ENCODE measurements around the gene TSHZ2.
"Not testable (repeated sequence)": the region's sequence is repeated elsewhere in the genome, so short reads cannot be mapped to it uniquely, and the experiment has no call there.

TSHZ2 gene

DNA sequence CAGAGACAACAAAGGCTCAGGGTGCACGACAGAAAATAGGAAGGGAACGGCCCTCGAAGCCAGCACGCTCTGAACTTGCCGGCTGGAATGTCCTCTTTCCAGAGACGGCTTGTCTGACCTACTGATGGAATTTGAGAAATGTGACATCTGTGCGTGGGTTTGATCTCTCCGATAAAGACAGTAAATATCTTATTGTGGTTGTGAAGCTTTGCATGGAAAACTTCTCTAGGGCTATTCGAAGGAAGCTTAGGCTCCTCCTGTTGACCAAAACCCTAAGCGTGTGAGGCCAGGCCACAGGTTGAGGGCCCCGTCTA lies 374.1 kb downstream of the TSHZ2 start:
- H3K4me1 Mint-ChIP-seq (ENCODE audit: low read depth) = no peaks in the 10 kb centered on the region
- no peaks in the 10 kb centered on the region for H3K9me3 Mint-ChIP-seq
- peaks cover 2% of the 10 kb centered on the region for H3K27me3 Mint-ChIP-seq
- no peak overlapping the region for H3K27ac Mint-ChIP-seq
- no peak overlapping the region for H3K4me3 Mint-ChIP-seq
- peaks cover 8% of the 10 kb centered on the region for H3K36me3 Mint-ChIP-seq (ENCODE audit: low read depth)
- no peak for DNase-seq

DNA sequence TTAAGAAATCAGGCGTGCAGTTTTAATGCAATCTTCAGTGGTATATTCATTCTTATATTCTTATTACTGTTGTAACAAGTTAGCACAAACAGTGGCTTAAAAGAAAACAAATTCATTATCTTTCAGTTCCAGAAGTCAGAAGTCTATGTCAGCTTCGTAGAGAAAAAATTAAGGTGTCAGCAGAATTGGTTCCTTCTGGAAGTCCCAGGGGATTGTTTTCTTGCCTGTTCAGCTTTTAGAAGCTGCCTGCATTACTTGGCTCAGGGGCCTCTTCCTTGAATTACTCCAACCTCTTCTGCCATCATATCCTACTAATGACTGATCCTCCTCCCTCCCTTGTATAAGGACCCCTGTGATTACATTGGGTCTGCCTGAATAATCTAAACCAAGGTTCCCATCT lies 377.6 kb downstream of the TSHZ2 start:
- no peak overlapping the region for H3K27ac Mint-ChIP-seq
- H3K4me1 Mint-ChIP-seq (ENCODE audit: low read depth) = peaks cover 7% of the 10 kb centered on the region
- no peaks in the 10 kb centered on the region for H3K9me3 Mint-ChIP-seq
- H3K27me3 Mint-ChIP-seq = peaks cover 2% of the 10 kb centered on the region
- no peak overlapping the region for H3K4me3 Mint-ChIP-seq
- DNase-seq = no peak
- H3K36me3 Mint-ChIP-seq (ENCODE audit: low read depth) = peaks cover 10% of the 10 kb centered on the region

DNA sequence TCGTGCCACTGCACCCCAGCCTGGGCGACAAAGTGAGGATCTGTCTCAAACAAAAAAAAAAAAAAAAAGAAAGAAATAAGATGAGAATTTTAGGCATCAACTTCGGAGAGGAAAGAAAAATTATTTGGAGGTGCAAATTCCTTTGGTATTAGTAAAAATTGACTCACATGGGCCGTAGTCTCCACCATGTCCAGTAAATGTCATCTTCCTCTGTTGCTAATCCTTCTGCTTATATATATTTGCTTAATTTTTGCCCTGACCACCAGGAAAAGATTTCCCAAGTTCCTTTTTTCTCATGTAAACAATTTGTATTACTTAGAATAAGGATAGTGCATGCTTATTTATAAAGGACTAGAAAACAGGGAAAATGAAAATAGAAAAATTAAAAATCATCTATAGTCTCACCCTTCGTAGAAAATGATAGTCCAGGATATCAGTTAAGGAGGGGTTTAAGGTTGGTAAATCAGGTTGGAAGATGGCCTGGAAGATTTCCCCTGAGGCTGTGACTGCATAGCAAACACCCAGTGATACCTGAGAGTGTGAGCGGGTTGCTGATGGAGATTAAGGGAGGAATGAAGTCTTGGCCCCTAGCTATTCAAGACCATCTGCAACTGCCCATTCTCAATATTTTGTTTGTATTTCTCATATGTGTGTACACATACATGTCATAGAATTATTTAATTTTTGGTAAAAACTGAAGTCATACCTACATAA lies 380.7 kb downstream of the TSHZ2 start:
- peaks cover under 1% of the 10 kb centered on the region for H3K27me3 Mint-ChIP-seq
- no peak overlapping the region for H3K4me3 Mint-ChIP-seq
- peaks cover 7% of the 10 kb centered on the region for H3K4me1 Mint-ChIP-seq (ENCODE audit: low read depth)
- peaks cover 9% of the 10 kb centered on the region for H3K9me3 Mint-ChIP-seq
- peaks cover 20% of the 10 kb centered on the region for H3K36me3 Mint-ChIP-seq (ENCODE audit: low read depth)
- DNase-seq = no peak
- H3K27ac Mint-ChIP-seq = no peak overlapping the region

DNA sequence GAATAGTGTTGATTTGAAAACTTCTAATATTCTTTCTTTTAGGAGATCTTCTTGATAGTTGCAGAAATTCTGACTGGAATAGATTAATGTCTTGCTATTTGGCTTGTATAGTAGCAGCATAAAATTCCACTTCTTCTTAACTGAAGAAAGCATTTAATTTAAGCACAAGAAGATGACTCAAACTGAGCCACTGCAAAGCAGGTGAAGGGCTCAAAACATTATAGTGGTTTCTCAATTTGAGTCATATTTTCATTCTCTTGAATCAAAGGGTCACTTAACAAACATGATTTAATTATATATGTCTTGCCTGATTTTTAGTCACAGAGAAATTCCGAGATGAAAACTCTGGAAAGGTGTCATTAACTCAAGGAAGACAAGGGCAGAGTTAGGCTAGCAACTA lies 382.2 kb downstream of the TSHZ2 start:
- Mint-ChIP-seq H3K27me3 (no peaks in the 10 kb centered on the region), H3K27ac (no peak overlapping the region)

DNA sequence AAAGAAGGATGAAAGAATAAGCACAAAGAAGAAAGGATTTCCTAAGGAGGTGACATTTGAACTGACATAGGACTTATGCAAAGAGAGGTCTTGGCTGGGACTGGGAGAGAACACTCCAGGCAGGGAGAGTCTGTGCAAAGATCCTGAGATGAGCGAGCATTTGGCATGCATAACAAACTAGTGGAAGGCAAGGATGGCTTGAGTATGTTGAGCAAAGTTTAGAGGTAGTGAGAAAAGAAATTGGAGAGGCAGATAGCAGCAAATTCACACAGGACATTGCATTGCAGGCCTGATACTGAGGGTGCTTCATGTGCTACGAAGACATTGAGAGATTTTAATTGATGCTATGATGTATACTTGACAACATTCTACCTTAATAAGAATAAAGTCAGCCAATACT lies 383.6 kb downstream of the TSHZ2 start:
- DNase-seq = no peak
- no peak overlapping the region for H3K27ac Mint-ChIP-seq
- peaks cover 13% of the 10 kb centered on the region for H3K36me3 Mint-ChIP-seq (ENCODE audit: low read depth)
- no peak overlapping the region for H3K4me3 Mint-ChIP-seq
- H3K9me3 Mint-ChIP-seq = peaks cover 9% of the 10 kb centered on the region
- peaks cover 7% of the 10 kb centered on the region for H3K4me1 Mint-ChIP-seq (ENCODE audit: low read depth)
- H3K27me3 Mint-ChIP-seq = no peaks in the 10 kb centered on the region

More for the DNA sequence above, 382.2 kb downstream of the TSHZ2 start:
- peaks cover 7% of the 10 kb centered on the region for H3K4me1 Mint-ChIP-seq (ENCODE audit: low read depth)
- peaks cover 17% of the 10 kb centered on the region for H3K36me3 Mint-ChIP-seq (ENCODE audit: low read depth)
- no peak for DNase-seq
- no peak overlapping the region for H3K4me3 Mint-ChIP-seq
- H3K9me3 Mint-ChIP-seq = peaks cover 9% of the 10 kb centered on the region

DNA sequence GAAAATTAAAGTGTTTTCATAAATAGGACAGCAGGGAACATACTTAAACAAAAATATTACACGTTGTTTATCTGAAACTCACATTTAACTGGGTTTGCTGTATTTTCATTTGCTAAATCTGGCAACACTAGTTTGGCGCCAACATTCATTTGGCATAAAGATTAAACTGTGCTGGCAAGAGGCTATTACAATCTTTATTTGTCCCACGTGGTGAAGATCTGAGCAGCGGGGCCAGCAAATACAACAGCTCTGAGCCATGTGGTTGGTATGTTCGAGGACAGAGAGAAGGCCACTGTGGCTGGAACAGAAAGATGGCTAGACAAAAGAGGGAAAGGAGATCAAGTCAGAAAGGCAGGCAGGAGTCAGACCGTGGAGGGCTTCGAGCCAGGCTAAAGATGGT lies 387.3 kb downstream of the TSHZ2 start:
- no peaks in the 10 kb centered on the region for H3K27me3 Mint-ChIP-seq
- H3K27ac Mint-ChIP-seq = no peak overlapping the region
- H3K9me3 Mint-ChIP-seq = peaks cover 9% of the 10 kb centered on the region
- DNase-seq = no peak
- peaks cover under 1% of the 10 kb centered on the region for H3K4me1 Mint-ChIP-seq (ENCODE audit: low read depth)
- peaks cover 10% of the 10 kb centered on the region for H3K36me3 Mint-ChIP-seq (ENCODE audit: low read depth)
- no peak overlapping the region for H3K4me3 Mint-ChIP-seq

DNA sequence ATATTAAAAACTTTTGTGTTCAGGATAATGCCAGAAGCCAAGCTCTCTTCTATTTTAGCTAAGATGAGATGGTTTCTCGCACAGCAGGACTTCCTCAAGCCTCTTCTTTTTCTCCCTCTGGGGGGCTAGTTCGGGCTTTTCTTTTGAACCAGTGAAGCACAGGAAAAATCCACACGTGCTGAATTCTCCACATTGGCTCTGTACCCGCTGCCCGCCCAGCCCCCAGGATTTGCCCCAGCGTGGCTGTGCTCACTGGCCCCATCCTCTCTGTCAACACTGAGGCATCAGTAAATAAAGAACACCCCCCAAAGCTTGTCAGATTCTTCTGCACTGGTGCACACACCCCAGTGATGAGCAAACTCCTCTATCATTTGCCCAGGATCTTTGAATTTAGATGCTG lies 388.7 kb downstream of the TSHZ2 start:
- Mint-ChIP-seq H3K9me3 (peaks cover 6% of the 10 kb centered on the region), H3K27me3 (no peaks in the 10 kb centered on the region), H3K36me3 (ENCODE audit: low read depth) (peaks cover 3% of the 10 kb centered on the region), H3K27ac (no peak overlapping the region), H3K4me3 (no peak overlapping the region), H3K4me1 (ENCODE audit: low read depth) (no peaks in the 10 kb centered on the region)
- no peak for DNase-seq

DNA sequence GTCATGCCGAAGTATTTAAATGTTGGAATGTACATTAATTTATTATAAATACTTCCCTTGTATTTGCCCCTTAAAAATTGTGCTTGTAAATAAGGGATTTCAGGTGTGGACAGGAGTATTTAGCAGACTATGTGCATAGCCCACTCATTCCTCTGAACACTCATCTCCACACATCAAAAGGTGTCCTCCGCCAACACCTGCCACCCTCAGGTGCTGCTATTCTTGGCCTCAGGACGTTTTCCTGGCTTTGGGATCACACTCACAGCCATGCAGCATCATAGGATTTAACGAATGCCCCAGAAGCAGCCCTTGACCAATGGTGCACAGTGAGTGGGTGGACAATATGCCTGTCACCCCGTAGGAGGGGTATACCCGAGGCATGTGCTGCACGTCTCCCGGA lies 390.6 kb downstream of the TSHZ2 start:
- no peaks in the 10 kb centered on the region for H3K36me3 Mint-ChIP-seq (ENCODE audit: low read depth)
- no peaks in the 10 kb centered on the region for H3K27me3 Mint-ChIP-seq
- H3K27ac Mint-ChIP-seq = no peak overlapping the region
- H3K4me3 Mint-ChIP-seq = no peak overlapping the region
- H3K4me1 Mint-ChIP-seq (ENCODE audit: low read depth) = no peaks in the 10 kb centered on the region
- no peak for DNase-seq
- no peaks in the 10 kb centered on the region for H3K9me3 Mint-ChIP-seq

DNA sequence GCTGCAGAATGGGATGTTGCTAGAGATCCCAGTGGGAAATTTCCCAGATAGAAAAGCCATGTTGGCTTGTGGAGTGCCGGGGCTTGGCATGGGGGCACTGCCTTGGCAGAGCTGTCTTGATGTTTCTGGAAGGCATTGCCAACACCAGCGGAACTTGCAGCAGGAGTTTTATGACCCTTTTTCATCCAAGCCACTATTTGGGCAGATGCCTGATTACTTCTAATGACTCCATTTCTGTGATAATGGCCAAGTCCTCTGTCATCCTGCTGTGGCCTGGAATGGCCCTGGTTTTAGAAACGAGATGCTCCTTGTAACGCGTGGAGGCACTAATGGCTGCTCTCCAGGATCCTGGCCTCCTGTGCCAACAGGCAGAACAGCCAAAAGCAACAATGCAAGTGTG lies 392.5 kb downstream of the TSHZ2 start:
- no peak for DNase-seq
- no peak overlapping the region for H3K4me3 Mint-ChIP-seq
- H3K36me3 Mint-ChIP-seq (ENCODE audit: low read depth) = no peaks in the 10 kb centered on the region
- H3K4me1 Mint-ChIP-seq (ENCODE audit: low read depth) = peaks cover 3% of the 10 kb centered on the region
- H3K27ac Mint-ChIP-seq = no peak overlapping the region
- H3K27me3 Mint-ChIP-seq = no peaks in the 10 kb centered on the region
- H3K9me3 Mint-ChIP-seq = no peaks in the 10 kb centered on the region

DNA sequence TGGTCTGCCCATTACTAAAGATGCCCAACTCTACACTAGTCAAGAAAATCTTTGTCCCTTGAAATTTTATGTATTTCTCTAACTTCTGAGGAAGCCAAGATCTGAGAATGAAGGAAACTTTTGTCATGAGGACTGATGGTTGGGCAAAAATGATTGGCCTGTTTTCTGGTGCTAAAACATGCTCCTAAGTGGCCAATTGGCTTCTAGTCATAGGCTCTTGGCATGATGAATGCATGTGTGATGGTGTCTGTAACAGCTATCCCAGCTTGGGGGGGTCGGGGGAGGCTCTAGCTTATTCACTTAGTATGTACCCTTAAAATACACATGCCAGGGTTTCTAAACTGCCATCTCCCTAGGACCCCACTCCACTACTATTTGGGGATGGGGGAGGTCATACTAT lies 392.9 kb downstream of the TSHZ2 start:
- Mint-ChIP-seq H3K36me3 (ENCODE audit: low read depth) (no peaks in the 10 kb centered on the region), H3K27ac (no peak overlapping the region), H3K9me3 (no peaks in the 10 kb centered on the region), H3K4me3 (no peak overlapping the region), H3K4me1 (ENCODE audit: low read depth) (peaks cover 7% of the 10 kb centered on the region), H3K27me3 (no peaks in the 10 kb centered on the region)
- no peak for DNase-seq

DNA sequence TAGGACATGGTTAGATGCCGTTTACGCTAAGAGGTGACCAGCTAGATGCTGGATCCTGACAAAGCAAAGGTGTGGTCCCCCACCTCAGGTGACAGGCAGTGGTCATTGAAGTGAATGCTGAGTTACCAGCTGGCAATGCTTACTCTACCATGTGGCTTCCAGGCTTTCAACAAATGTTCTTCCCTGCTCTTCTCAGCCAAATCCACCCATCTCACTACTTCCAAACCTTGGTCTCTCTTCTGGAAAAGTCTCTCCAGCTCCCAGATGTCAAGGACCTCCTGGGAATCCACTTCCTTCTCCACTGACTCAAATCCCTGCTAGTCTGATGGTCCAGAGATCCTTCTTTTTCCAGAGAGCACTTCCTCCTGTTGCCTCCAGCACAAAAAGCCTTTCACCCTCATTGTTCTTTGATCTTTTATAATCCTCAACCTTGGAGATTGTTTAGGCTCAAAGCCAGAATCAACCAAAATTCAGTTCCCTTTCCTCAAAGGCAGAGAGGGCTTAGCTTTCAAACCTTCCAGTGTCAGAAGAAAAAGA lies 393.4 kb downstream of the TSHZ2 start:
- no peaks in the 10 kb centered on the region for H3K9me3 Mint-ChIP-seq
- peaks cover 12% of the 10 kb centered on the region for H3K4me1 Mint-ChIP-seq (ENCODE audit: low read depth)
- no peak overlapping the region for H3K27ac Mint-ChIP-seq
- no peaks in the 10 kb centered on the region for H3K36me3 Mint-ChIP-seq (ENCODE audit: low read depth)
- DNase-seq = no peak
- no peak overlapping the region for H3K4me3 Mint-ChIP-seq
- no peaks in the 10 kb centered on the region for H3K27me3 Mint-ChIP-seq

DNA sequence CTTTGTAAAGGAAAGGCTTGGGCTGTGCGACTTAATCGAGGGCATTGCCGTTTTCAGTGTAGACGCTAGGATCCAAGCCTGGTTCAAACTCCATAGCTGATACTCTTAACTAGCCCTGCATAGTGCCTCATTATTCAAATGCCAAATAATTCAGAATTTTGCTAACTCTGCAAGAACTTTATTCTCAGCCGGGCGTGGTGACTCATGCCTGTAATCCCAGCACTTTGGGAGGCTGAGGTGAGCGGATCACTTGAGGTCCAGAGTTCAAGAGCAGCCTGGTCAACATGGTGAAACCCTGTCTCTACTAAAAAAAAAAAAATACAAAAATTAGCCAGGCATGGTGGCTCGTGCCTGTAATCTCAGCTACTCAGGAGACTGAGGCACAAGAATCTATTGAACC lies 394.8 kb downstream of the TSHZ2 start:
- DNase-seq; H3K36me3 Mint-ChIP-seq (ENCODE audit: low read depth); H3K4me3 Mint-ChIP-seq; H3K9me3 Mint-ChIP-seq; H3K27ac Mint-ChIP-seq; H3K27me3 Mint-ChIP-seq: not testable (repeated sequence)
- H3K4me1 Mint-ChIP-seq (ENCODE audit: low read depth) = peaks cover 19% of the 10 kb centered on the region

DNA sequence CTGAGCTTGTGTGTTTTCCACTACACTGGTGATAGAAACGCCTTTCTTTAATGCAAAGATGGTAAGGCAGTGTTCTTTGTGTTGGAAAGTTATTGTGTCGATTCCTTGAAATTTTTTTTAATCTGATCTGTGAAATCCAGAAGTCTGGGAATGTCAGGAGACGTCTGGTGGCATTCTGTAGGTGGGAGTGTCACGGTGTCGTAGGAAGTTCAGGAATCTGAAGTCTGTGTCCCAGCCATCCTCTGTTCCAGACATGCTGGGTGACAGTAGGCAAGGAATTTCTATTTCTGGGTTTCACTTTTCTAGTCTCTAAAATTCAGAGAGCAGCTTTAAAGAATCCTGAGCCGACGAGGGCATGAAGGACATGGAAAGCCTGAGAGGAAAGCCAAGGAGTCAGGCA lies 397.7 kb downstream of the TSHZ2 start:
- no peaks in the 10 kb centered on the region for H3K36me3 Mint-ChIP-seq (ENCODE audit: low read depth)
- no peak overlapping the region for H3K27ac Mint-ChIP-seq
- no peaks in the 10 kb centered on the region for H3K27me3 Mint-ChIP-seq
- no peaks in the 10 kb centered on the region for H3K9me3 Mint-ChIP-seq
- H3K4me3 Mint-ChIP-seq = no peak overlapping the region
- H3K4me1 Mint-ChIP-seq (ENCODE audit: low read depth) = peaks cover 19% of the 10 kb centered on the region
- DNase-seq = no peak

DNA sequence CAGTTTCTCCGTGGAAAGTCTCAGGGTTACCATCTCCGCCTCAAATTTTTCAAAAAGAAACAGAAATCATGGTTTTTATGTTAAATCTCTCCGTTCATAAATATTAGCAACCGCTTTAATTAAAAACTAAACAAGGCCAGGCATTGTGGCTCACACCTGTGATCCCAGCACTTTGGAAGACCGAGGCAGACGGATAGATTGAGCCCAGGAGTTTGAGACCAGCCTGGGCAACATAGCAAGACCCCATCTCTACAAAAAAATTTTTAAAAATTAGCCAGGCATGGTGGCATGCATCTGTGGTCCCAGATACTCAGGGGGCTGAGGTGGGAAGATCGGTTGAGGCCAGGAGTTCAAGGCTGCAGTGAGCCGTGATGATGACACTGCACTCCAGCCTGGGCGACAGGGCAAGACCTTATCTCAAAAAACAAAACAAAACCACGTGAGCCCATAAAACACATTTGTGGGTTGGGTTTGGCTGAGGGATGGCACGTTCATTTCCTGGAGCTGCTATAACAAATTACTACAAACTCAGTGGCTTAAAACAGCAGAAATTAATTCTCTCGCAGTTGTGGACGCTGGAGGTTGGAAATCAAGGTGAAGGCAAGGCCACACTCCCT lies 398.3 kb downstream of the TSHZ2 start:
- no peak overlapping the region for H3K27ac Mint-ChIP-seq
- peaks cover 19% of the 10 kb centered on the region for H3K4me1 Mint-ChIP-seq (ENCODE audit: low read depth)

DNA sequence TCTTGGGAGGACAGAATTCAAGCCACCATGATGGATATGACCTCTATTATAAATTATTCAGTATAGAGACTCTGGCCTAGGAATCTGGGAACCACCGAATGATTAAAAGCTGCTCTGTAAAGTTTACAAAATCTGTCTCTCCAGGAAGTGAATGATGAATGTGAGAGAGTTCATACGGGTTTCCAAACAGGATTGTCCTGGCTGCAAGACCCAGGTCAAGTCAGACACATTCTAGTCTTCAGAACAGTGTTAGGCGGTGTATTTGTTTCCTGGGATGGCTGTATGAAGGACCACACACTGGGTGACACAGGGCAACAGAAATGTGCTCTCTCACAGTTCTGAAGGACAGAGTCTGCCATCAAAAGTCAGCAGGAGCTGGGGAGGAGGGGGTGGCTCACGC lies 399.1 kb downstream of the TSHZ2 start:
- Mint-ChIP-seq H3K9me3 (no peaks in the 10 kb centered on the region), H3K4me1 (ENCODE audit: low read depth) (peaks cover 19% of the 10 kb centered on the region), H3K27ac (no peak overlapping the region), H3K36me3 (ENCODE audit: low read depth) (no peaks in the 10 kb centered on the region), H3K4me3 (no peak overlapping the region), H3K27me3 (no peaks in the 10 kb centered on the region)
- DNase-seq = no peak

More for the DNA sequence above, 398.3 kb downstream of the TSHZ2 start:
- Mint-ChIP-seq H3K4me3 (no peak overlapping the region), H3K9me3 (no peaks in the 10 kb centered on the region), H3K27me3 (no peaks in the 10 kb centered on the region), H3K36me3 (ENCODE audit: low read depth) (no peaks in the 10 kb centered on the region)
- DNase-seq = no peak

All from activated T-cell treated with anti-CD3 and anti-CD28 coated beads, Interleukin-2, amount 50 U/mL, for 24 hours (primary cell).